Liver (tissue), 3 donors: ENCODE results near the gene KCNQ1.

Source experiments
- FOXA1 ChIP-seq: IDR thresholded peaks from 2 replicates; pipeline ENCODE4 v1.6.1; 2016; ENCODE audit warnings: antibody characterized with exemption
- GABPA ChIP-seq, 2 donors: IDR thresholded peaks in 1 of 2; conservative IDR thresholded peaks in 1 of 2; 2 replicates each; pipeline ENCODE4 v1.6.1; 2016; ENCODE audit warnings: antibody characterized with exemption in 2 of 2, mild to moderate bottlenecking in 1 of 2, moderate library complexity in 1 of 2
- HNF4G ChIP-seq: IDR thresholded peaks from 2 replicates; pipeline ENCODE4 v1.6.1; 2016; ENCODE audit warnings: antibody characterized with exemption
- TAF1 ChIP-seq: conservative IDR thresholded peaks from 2 replicates; pipeline ENCODE4 v1.6.1; 2016; ENCODE audit warnings: antibody characterized with exemption, mild to moderate bottlenecking
- TF ChIP-seq, protein P1 (sequence below): fragments of 150-350 bp; IDR thresholded peaks from 2 replicates; pipeline ENCODE4 v1.5.1; 2017; ENCODE audit warnings: improper control_type of control experiment, low read depth, low read length; ENCODE audit not compliant: missing input control
- TF ChIP-seq, protein P2 (sequence below): IDR thresholded peaks from 2 replicates; pipeline ENCODE4 v1.6.1; 2016; ENCODE audit warnings: antibody characterized with exemption, mild to moderate bottlenecking
- TF ChIP-seq, protein P3 (sequence below): IDR thresholded peaks from 2 replicates; pipeline ENCODE4 v1.6.1; 2016; ENCODE audit warnings: antibody characterized with exemption
- donor health status: healthy.
- donor health status: healthy.

DNA sequence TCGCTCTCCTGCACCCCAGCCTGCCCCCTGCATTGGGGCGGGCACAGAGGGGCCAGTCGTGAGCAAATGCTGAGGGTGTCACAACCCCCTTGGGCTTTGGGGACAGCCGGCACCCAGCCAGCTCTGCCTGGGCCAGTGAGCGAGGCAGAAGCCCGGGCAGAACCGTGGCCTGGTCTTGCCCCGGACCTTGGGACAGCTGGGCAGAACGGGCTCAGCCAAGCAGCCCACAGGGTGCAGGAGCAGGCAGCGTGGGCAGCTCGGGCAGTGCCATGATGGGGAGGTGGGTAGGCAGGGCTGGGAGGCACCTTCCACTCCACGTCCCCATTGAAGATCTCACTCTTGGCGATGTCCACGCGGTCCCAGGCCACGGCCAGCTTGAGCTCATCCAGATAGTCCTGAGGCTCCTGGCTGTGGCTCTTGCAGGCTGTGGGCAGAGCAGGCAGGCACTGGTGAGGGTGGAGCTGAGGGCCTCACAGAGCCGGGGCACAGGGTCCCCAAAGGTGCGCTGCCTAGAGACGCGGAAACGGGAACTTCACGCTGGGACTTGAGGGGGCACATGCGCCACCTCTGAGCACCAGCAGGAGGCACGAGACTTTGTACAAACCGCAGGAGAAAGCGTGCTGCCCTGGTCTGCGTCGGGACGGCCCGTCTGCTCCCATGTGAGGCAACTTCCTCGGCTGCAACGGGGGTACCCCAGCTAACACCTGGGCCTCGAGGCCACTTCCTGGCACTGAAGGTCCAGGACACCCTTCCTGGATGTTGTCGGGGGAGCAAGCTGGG lies 29.0 kb upstream of the KCNQ1 start:
- TF ChIP-seq, protein P1, sequence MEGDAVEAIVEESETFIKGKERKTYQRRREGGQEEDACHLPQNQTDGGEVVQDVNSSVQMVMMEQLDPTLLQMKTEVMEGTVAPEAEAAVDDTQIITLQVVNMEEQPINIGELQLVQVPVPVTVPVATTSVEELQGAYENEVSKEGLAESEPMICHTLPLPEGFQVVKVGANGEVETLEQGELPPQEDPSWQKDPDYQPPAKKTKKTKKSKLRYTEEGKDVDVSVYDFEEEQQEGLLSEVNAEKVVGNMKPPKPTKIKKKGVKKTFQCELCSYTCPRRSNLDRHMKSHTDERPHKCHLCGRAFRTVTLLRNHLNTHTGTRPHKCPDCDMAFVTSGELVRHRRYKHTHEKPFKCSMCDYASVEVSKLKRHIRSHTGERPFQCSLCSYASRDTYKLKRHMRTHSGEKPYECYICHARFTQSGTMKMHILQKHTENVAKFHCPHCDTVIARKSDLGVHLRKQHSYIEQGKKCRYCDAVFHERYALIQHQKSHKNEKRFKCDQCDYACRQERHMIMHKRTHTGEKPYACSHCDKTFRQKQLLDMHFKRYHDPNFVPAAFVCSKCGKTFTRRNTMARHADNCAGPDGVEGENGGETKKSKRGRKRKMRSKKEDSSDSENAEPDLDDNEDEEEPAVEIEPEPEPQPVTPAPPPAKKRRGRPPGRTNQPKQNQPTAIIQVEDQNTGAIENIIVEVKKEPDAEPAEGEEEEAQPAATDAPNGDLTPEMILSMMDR, result no peak
- TF ChIP-seq TAF1 (no peak), HNF4G (no peak), FOXA1 (no peak), GABPA (IDR thresholded peaks at IDR 0.05 in 1 of 2, conservative IDR thresholded peaks at IDR 0.05 in 1 of 2) (no peak)
- TF ChIP-seq, protein P2, sequence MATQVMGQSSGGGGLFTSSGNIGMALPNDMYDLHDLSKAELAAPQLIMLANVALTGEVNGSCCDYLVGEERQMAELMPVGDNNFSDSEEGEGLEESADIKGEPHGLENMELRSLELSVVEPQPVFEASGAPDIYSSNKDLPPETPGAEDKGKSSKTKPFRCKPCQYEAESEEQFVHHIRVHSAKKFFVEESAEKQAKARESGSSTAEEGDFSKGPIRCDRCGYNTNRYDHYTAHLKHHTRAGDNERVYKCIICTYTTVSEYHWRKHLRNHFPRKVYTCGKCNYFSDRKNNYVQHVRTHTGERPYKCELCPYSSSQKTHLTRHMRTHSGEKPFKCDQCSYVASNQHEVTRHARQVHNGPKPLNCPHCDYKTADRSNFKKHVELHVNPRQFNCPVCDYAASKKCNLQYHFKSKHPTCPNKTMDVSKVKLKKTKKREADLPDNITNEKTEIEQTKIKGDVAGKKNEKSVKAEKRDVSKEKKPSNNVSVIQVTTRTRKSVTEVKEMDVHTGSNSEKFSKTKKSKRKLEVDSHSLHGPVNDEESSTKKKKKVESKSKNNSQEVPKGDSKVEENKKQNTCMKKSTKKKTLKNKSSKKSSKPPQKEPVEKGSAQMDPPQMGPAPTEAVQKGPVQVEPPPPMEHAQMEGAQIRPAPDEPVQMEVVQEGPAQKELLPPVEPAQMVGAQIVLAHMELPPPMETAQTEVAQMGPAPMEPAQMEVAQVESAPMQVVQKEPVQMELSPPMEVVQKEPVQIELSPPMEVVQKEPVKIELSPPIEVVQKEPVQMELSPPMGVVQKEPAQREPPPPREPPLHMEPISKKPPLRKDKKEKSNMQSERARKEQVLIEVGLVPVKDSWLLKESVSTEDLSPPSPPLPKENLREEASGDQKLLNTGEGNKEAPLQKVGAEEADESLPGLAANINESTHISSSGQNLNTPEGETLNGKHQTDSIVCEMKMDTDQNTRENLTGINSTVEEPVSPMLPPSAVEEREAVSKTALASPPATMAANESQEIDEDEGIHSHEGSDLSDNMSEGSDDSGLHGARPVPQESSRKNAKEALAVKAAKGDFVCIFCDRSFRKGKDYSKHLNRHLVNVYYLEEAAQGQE, result no peak
- TF ChIP-seq, protein P3, sequence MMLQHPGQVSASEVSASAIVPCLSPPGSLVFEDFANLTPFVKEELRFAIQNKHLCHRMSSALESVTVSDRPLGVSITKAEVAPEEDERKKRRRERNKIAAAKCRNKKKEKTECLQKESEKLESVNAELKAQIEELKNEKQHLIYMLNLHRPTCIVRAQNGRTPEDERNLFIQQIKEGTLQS, result no peak
